ENCODE data around the gene GNE.
"Not testable (repeated sequence)": the region's sequence is repeated elsewhere in the genome, so short reads cannot be mapped to it uniquely, and the experiment has no call there.

Gene GNE

DNA sequence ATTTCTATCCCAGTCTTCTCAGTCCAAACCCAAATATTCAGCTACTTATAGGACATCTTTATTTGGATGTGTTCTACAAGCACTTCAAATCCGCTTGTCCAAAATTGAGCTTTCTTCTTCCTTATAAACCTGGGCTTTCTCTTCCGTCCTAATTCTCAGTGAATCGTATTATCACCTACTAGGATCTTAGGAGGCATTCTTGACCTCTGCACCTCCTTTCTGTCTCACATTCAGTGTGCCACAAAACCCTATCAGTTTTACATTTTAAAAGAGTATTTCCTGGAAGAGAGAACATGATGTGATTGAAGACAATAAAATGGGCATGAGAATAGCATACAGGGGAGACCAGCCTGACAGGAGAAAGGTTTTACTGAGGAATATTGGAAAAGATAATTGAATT, 16.8 kb upstream of the GNE start:
- Histone ChIP-seq H3K9me3 (ENCODE audit: low read length) (no peaks in the 10 kb centered on the region), H3K9me2 (ENCODE audit: low read depth, low read length) (no peaks in the 10 kb centered on the region), H3K27me3 (ENCODE audit: insufficient read depth, low read length) (no peaks in the 10 kb centered on the region), H3K9ac (ENCODE audit: low read length) (no peak overlapping the region), H3K4me1 (ENCODE audit: insufficient read depth, low read length, severe bottlenecking) (no peaks in the 10 kb centered on the region), H3F3A (ENCODE audit: insufficient read depth, low read length) (no peaks in the 10 kb centered on the region), H3K27ac (ENCODE audit: low read depth, low read length, poor library complexity, severe bottlenecking) (no peak overlapping the region), H4K20me1 (ENCODE audit: insufficient read depth, low read length) (no peaks in the 10 kb centered on the region), H3K79me2 (ENCODE audit: insufficient read depth, low read length) (no peaks in the 10 kb centered on the region), H2AFZ (ENCODE audit: low read length) (no peak overlapping the region), H3K4me2 (ENCODE audit: low read length) (no peak overlapping the region), H3K36me3 (ENCODE audit: insufficient read depth, low read length) (no peaks in the 10 kb centered on the region), H3K4me3 (ENCODE audit: low read depth, low read length, poor library complexity, severe bottlenecking) (no peak overlapping the region)
- TF ChIP-seq, protein P1, sequence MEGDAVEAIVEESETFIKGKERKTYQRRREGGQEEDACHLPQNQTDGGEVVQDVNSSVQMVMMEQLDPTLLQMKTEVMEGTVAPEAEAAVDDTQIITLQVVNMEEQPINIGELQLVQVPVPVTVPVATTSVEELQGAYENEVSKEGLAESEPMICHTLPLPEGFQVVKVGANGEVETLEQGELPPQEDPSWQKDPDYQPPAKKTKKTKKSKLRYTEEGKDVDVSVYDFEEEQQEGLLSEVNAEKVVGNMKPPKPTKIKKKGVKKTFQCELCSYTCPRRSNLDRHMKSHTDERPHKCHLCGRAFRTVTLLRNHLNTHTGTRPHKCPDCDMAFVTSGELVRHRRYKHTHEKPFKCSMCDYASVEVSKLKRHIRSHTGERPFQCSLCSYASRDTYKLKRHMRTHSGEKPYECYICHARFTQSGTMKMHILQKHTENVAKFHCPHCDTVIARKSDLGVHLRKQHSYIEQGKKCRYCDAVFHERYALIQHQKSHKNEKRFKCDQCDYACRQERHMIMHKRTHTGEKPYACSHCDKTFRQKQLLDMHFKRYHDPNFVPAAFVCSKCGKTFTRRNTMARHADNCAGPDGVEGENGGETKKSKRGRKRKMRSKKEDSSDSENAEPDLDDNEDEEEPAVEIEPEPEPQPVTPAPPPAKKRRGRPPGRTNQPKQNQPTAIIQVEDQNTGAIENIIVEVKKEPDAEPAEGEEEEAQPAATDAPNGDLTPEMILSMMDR (IDR thresholded peaks at IDR 0.05; ENCODE audit: low read length), result no peak
- no peak for TF ChIP-seq EZH2 (IDR thresholded peaks at IDR 0.05; ENCODE audit: borderline replicate concordance, low read length)

DNA sequence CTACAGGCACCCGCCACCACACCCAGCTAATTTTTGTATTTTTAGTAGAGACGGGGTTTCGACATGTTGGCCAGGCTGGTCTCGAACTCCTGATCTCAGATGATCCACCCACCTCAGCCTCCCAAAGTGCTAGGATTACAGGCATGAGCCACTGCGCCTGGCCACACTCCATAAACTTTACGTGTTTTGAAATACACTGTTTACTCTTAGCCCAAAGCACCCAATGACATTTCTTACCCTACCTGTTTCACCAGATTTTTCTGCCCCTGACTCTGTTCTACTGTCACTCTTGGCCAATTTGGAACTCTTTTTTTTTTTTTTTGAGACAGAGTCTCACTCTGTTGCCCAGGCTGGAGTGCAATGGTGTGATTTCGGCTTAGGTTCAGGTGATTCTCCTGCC, 15.1 kb upstream of the GNE start:
- H3K79me2 ChIP-seq (ENCODE audit: insufficient read depth, low read length); H3K4me2 ChIP-seq (ENCODE audit: low read length); H3K4me1 ChIP-seq (ENCODE audit: insufficient read depth, low read length, severe bottlenecking); H3K36me3 ChIP-seq (ENCODE audit: insufficient read depth, low read length); H4K20me1 ChIP-seq (ENCODE audit: insufficient read depth, low read length); H2AFZ ChIP-seq (ENCODE audit: low read length); H3K9me3 ChIP-seq (ENCODE audit: low read length); H3K9ac ChIP-seq (ENCODE audit: low read length); H3K9me2 ChIP-seq (ENCODE audit: low read depth, low read length); H3K4me3 ChIP-seq (ENCODE audit: low read depth, low read length, poor library complexity, severe bottlenecking); H3K27ac ChIP-seq (ENCODE audit: low read depth, low read length, poor library complexity, severe bottlenecking); H3K27me3 ChIP-seq (ENCODE audit: insufficient read depth, low read length); H3F3A ChIP-seq (ENCODE audit: insufficient read depth, low read length): not testable (repeated sequence)

DNA sequence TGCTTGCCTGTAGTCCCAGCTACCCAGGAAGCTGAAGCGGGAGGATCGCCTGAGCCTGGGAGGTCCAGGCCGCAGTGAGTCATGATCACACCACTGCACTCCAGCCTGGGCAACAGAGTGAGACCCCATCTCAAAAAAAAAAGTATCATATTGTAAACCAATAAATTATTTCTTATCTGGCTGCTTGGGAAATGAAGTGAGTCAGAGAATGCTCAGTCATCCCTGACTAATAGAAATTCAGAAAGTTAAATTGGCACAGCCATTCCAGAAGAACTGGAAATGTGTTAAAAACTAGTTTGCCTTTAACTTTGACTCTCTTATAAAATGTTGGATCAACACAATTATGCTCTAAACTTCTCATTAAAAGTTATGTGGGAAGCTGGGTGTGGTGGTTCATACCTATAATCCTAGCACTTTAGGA, 9.8 kb upstream of the GNE start:
- no peaks in the 10 kb centered on the region for H3K36me3 ChIP-seq (ENCODE audit: insufficient read depth, low read length)

DNA sequence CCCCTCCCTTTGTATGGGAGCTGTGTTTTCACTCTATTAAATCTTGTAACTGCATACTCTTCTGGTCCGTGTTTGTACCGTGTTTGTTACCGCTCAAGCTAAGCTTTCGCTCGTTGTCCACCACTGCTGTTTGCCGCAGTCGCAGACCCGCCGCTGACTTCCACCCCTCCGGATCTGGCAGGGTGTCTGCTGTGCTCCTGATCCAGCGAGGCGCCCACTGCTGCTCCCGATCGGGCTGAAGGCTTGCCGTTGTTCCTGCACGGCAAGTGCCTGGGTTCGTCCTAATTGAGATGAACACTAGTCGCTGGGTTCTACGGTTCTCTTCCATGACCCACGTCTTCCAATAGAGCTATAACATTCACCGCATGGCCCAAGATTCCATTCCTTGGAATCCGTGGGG, 6.6 kb upstream of the GNE start:
- Histone ChIP-seq H3K4me1 (ENCODE audit: insufficient read depth, low read length, severe bottlenecking) (no peaks in the 10 kb centered on the region), H3K9me2 (ENCODE audit: low read depth, low read length) (no peaks in the 10 kb centered on the region), H3K27me3 (ENCODE audit: insufficient read depth, low read length) (no peaks in the 10 kb centered on the region), H3K9me3 (ENCODE audit: low read length) (no peaks in the 10 kb centered on the region), H4K20me1 (ENCODE audit: insufficient read depth, low read length) (no peaks in the 10 kb centered on the region), H3K36me3 (ENCODE audit: insufficient read depth, low read length) (no peaks in the 10 kb centered on the region), H3K4me2 (ENCODE audit: low read length) (no peak overlapping the region), H3K4me3 (ENCODE audit: low read depth, low read length, poor library complexity, severe bottlenecking) (no peak overlapping the region), H3K27ac (ENCODE audit: low read depth, low read length, poor library complexity, severe bottlenecking) (no peak overlapping the region), H3F3A (ENCODE audit: insufficient read depth, low read length) (no peaks in the 10 kb centered on the region), H3K79me2 (ENCODE audit: insufficient read depth, low read length) (no peaks in the 10 kb centered on the region), H3K9ac (ENCODE audit: low read length) (no peak overlapping the region), H2AFZ (ENCODE audit: low read length) (no peak overlapping the region)
- TF ChIP-seq EZH2 (IDR thresholded peaks at IDR 0.05; ENCODE audit: borderline replicate concordance, low read length), result no peak
- TF ChIP-seq, protein P1 (IDR thresholded peaks at IDR 0.05; ENCODE audit: low read length), result no peak

More for the DNA sequence above, 9.8 kb upstream of the GNE start:
- H3K27ac ChIP-seq (ENCODE audit: low read depth, low read length, poor library complexity, severe bottlenecking), result no peak overlapping the region
- H3K4me3 ChIP-seq (ENCODE audit: low read depth, low read length, poor library complexity, severe bottlenecking), result no peak overlapping the region
- H3K9ac ChIP-seq (ENCODE audit: low read length), result no peak overlapping the region
- no peaks in the 10 kb centered on the region for H3K9me2 ChIP-seq (ENCODE audit: low read depth, low read length)
- no peak overlapping the region for H2AFZ ChIP-seq (ENCODE audit: low read length)
- no peaks in the 10 kb centered on the region for H3K27me3 ChIP-seq (ENCODE audit: insufficient read depth, low read length)
- H4K20me1 ChIP-seq (ENCODE audit: insufficient read depth, low read length), result no peaks in the 10 kb centered on the region
- H3K79me2 ChIP-seq (ENCODE audit: insufficient read depth, low read length), result no peaks in the 10 kb centered on the region
- no peak overlapping the region for H3K4me2 ChIP-seq (ENCODE audit: low read length)
- TF ChIP-seq EZH2 (IDR thresholded peaks at IDR 0.05; ENCODE audit: borderline replicate concordance, low read length), result no peak
- TF ChIP-seq, protein P1 (IDR thresholded peaks at IDR 0.05; ENCODE audit: low read length), result no peak
- no peaks in the 10 kb centered on the region for H3K9me3 ChIP-seq (ENCODE audit: low read length)
- no peaks in the 10 kb centered on the region for H3K4me1 ChIP-seq (ENCODE audit: insufficient read depth, low read length, severe bottlenecking)
- no peaks in the 10 kb centered on the region for H3F3A ChIP-seq (ENCODE audit: insufficient read depth, low read length)

All from OCI-LY1 (cell line).